Left colon (tissue), 2 donors: ENCODE data around the gene LAD1. TPM values are rescaled to one million over a fixed set of nuclear protein-coding genes. Genes with fewer than 3 reads are reported as not detected.

Source experiments
- ATAC-seq: fragments of 200-7000 bp; cut with Tn5 transposase; one replicate; pipeline ENCODE4 v1.9.1; 2020; ENCODE audit warnings: mild to moderate bottlenecking, moderate library complexity
- DNase-seq, 2 donors: peaks; one replicate each; pipeline ENCODE4 v3.0.0-alpha.2; 2020
- intact Hi-C, 2 donors: fragments of 100-400 bp; cut with DNase I in 1 of 2; cut with micrococcal nuclease in 1 of 2; formaldehyde crosslinking; loops; one replicate each; pipeline versions ENCODE4 v1.11.2 to v1.14.0; 2022; cut with DNase I, micrococcal nuclease
- total RNA-seq, 2 donors: library from RNA; stranded (reverse); fragmentation: NEBNext Ultra II Directional; extraction: Animal tissue kit (Norgen Biotek cat#: 25700); gene quantifications; one replicate each; pipeline ENCODE4 v1.2.1, GENCODE V29; 2021
- donor health status: DM: no; HTN: no; CAD: no.
- donor health status: DM: yes; HTN: yes; CAD: no.

Gene LAD1
- total RNA-seq, 2 donors from 2014 or later = 172 to 191 TPM

DNA sequence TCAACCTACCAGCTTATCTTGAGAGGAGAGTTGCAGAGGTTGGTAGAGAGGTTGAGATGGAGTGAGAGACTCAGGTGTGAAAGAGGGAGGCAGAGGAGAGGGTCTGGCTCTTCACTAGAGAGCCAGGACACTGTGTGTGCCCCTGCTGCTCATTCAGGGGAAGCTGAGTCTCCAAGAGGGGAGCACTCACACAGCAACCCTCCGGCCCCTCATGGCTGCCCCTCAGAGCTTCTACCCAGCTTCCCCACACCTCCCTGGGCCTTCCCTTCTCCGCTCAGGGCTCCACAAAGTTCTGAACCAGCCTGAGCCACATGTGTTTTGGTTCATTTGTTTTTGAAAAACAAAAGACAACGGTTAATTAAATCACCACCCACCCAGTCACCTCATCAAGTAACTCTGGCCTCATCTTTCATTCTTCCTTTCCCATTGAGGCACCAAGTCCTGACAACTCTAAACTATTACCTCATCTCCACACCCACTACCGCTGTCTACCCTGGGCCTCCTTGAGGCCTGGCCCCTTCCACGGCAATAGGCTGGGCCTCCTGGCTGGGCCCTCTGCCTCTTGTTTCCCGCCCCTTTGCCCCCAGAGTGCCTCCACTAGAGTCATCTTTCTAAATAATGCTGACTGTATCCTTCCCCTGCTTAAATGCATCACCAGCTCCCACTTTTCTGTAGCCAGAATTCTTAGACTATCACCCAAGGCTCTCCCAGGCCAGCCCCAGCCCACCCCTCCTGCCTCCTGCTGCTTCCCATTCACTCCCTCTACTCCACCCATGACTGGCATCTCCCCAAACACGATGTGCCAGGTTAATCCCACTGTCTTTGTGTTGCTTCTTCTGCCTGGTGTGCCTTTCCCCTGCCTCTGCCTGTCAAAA is 54.7 kb downstream of the LAD1 start:
- intact Hi-C loops = no loop called here
- ATAC-seq (no peak), DNase-seq (no peak)

DNA sequence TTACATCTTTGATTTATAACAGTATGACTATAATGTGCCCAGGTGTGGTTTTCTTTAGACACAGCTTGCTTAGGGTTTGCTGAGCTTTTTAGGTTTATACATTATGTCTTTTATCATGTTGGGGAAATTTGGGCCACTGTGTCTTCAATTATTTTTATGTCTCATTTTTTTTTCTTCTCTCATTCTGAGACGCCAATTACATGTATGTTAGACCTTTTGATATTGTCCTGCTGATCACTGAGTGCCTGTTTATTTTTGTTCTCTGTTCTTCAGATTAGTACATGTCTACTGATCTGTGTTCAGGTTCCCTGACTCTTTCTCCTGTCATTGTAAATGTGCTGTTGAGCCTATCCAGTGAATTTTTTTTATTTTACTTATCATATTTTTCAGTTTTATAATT is 57.7 kb downstream of the LAD1 start:
- intact Hi-C loops = no loop called here

GRCh38 chr1:201336711-201337450 is 62.2 kb downstream of the LAD1 start:
- ATAC-seq (no peak), DNase-seq (no peak)
- intact Hi-C loops = no loop called here

More for the DNA sequence above, 57.7 kb downstream of the LAD1 start:
- DNase-seq = no peak
- ATAC-seq = no peak

DNA sequence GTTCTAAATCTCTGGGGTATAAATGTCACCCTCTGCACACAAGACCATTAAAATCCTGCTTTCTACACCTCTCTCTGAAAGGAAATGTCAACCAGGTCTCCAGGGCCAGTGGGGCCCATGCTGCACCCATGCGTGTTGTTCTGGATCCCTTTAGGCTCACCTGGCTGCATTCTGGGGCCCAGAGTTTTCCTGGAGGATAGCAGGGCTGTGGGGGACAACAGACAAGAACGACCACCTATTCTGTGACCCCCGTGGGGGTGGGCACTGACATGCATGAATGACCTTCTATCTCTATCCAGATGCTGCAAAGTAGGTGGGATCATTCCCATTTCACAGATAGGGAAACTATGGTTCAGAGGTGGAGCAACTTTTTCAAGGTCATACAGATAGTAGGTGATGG is 63.2 kb downstream of the LAD1 start:
- ATAC-seq = no peak
- intact Hi-C loops = no loop called here
- DNase-seq = no peak

GRCh38 chr1:201335174-201335870 is 63.8 kb downstream of the LAD1 start:
- ATAC-seq (no peak), DNase-seq (no peak)
- intact Hi-C loops = no loop called here

DNA sequence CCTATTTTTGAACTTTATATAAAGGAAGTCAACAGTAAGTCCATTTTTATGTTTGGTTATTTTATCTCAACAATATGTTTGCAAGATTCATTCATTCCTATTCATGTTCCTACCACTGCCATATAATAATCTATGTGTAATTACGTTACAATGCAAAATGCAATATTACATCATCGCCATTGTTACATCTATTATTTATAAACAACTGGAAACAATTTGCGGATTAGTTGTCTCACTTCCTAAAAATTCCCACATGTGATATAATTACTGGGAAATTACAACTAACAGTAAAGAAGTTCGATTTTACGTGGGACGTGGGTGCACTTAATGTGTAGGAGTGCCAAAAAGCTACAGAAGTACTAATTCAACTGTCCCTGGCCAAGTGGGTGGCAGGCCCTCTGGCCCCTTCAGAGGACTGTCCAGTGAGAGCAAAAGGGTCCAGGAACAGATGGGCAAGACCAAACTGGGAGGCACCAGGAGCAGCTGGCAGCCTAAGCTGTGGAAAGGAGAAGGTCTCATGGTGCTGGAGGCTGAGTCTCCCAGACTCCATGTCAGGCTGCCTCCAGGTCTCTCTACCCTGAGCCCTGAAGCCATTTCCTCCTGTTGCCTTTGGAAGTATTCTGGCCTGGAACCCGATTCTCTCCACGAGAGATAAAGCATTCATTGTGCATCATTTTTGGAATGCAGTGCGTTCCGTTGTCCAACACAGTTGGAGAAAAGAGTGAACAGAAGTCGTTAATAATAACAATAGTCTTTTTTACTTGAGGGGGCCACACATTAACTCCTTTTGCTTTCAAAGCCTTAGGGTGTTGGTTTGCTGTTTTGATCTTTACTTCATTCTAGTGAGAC is 64.6 kb downstream of the LAD1 start:
- intact Hi-C loops = no loop called here
- no peak for DNase-seq
- ATAC-seq = no peak

- intact Hi-C loops = no loop called here
- no peak for DNase-seq
- ATAC-seq = no peak
These were observed 66.3 kb downstream of the LAD1 start for GRCh38 chr1:201332616-201333335.

DNA sequence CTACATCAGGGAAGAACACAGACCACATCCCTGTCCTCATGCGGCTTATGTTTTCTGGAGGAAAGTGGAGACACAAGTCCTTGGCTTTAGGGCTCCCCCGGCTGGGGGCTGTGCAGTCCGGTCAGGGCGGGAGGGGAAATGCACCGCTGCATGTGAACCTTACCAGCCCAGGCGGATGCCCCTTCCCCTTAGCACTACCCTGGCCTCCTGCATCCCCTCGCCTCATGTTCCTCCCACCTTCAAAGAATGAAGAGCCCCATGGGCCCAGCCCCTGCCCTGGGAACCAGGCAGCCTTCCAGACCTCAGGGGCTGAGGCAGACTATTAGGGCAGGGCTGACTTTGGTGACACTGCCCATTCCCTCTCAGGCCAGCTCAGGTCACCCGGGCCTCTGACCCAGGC is 67.1 kb downstream of the LAD1 start:
- intact Hi-C loops = no loop called here
- no peak for DNase-seq
- ATAC-seq = no peak

GRCh38 chr1:201331166-201331565 is 68.0 kb downstream of the LAD1 start:
- DNase-seq (no peak), ATAC-seq (no peak)
- intact Hi-C loops = no loop called here

Other genes with a start within 250 kb of the LAD1 start
- gene TMEM9, start 244.8 kb downstream of the LAD1 start, total RNA-seq = 10 to 100 TPM; 23.4 to 29.3 TPM
- gene IGFN1, start 208.5 kb downstream of the LAD1 start, total RNA-seq = under 1 TPM in 1 of 2 donors, not detected in 1; 0.39 TPM
- under 1 TPM; 0.18 to 0.42 TPM for gene PKP1, start 115.8 kb downstream of the LAD1 start, total RNA-seq
- gene TNNT2, start 21.6 kb downstream of the LAD1 start, total RNA-seq = under 1 TPM; 0.31 to 0.58 TPM
- gene TNNI1, start 22.4 kb upstream of the LAD1 start, total RNA-seq = not detected
- gene PHLDA3, start 69.9 kb upstream of the LAD1 start, total RNA-seq = 10 to 100 TPM; 13.1 to 19.3 TPM
- 100 to 1,000 TPM; 131 to 355 TPM for gene CSRP1, start 107.8 kb upstream of the LAD1 start, total RNA-seq
- 10 to 100 TPM; 13.6 to 25.1 TPM for gene NAV1, start 139.8 kb upstream of the LAD1 start, total RNA-seq